Head of caudate nucleus (tissue), 42 donors: Measurements from ENCODE around the gene CTSS.
"Not testable (repeated sequence)": the region's sequence is repeated elsewhere in the genome, so short reads cannot be mapped to it uniquely, and the experiment has no call there.

Experiments used
- DNase-seq, 42 donors: peaks; one replicate each; pipeline versions ENCODE4 v3.0.0 to v3.0.0-alpha.2; 2020 to 2021; ENCODE audit warnings: mixed read lengths in 7 of 42
- intact Hi-C: fragments of 100-400 bp; cut with DNase I; formaldehyde crosslinking; loops from one replicate; pipeline ENCODE4 v1.15.0; 2022

CTSS gene

GRCh38 chr1:150765296-150765976 lies at the start of gene CTSS:
Gene CTSS (minus strand): TSS chr1:150765778. CDS start chr1:150764763, 1,015 bp downstream.
- DNase-seq: no peak

GRCh38 chr1:150813028-150813707 lies 47.6 kb upstream of the CTSS start:
- intact Hi-C loops: no loop called here
- DNase-seq: peak in 29 of 42 donors; percentile 9 to 57 (median 28)

More at GRCh38 chr1:150765296-150765976, at the start of gene CTSS:
- intact Hi-C loops: no loop called here

GRCh38 chr1:150810958-150811659 lies 45.5 kb upstream of the CTSS start:
- no peak for DNase-seq
- intact Hi-C loops: no loop called here

GRCh38 chr1:150809651-150810050 lies 44.1 kb upstream of the CTSS start:
- intact Hi-C loops: no loop called here
- DNase-seq: no peak

GRCh38 chr1:150808846-150809245 lies 43.3 kb upstream of the CTSS start:
- intact Hi-C loops: no loop called here
- DNase-seq: no peak

DNA sequence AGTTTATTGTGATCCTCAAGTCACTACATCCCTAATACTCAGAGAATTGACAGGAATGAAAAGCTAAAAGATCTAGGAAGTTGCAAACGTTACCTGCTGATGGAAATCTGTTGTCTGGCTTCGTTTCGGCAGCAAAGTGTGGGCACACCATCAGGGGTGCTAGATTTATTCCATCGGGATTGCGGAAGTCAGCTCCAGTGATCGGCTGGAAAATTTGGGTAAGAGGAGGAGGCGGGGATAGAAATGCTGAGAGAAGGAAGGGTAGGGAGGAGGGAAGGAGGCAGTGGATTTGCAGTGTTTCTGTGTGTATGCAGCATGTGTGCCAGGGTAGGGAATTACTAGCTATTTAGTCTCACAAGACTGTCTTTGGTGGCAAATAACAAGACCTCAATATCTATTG lies 42.5 kb upstream of the CTSS start, which contains the start of gene CTSK:
CTSK (minus strand) TSS at position 140 of the 400 bp plus-strand sequence. CDS start 1,455 bp downstream, outside the sequence.
- intact Hi-C loops: no loop called here
- peak in 22 of 42 donors; percentile 3 to 55 (median 24) for DNase-seq

- DNase-seq: no peak
- intact Hi-C loops: no loop called here
Observed at GRCh38 chr1:150807249-150808023, 41.9 kb upstream of the CTSS start.

DNA sequence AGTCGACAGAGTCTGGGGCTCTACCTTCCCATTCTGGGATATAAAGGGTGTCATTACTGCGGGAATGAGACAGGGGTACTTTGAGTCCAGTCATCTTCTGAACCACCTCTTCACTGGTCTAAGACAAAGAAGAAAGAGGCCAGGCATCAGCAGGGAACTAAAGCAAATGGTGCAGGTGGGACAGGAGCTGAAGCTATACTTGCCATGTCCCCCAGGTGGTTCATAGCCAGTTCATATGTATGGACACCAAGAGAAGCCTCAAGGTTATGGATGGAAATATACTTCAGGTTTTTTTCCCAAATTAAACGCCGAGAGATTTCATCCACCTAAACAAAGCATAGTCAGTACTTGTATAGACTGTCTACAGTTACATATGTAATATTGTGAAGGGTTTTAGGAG lies 40.3 kb upstream of the CTSS start:
- intact Hi-C loops: no loop called here
- DNase-seq: no peak

- intact Hi-C loops: no loop called here
- no peak for DNase-seq
Observed at GRCh38 chr1:150804671-150805070, 39.1 kb upstream of the CTSS start.

DNA sequence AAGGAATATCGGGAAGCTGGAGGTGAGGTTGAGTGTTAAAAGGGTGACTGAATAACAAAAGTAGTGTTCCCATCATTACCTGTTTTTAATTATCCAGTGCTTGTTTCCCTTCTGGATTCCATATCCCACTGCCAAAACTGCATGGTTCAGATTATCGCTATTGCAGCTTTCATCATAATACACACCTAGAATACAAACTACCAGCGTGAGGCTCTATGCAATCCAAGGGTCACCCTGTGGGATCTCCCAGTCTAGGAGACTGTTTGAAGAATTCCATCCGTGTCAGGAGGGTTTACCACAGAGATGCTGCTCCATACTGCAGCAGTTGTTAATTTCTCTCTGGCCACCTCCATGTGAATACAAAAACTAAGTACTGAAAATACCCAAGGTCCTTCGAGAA lies 33.5 kb upstream of the CTSS start:
- no peak for DNase-seq
- intact Hi-C loops: no loop called here

DNA sequence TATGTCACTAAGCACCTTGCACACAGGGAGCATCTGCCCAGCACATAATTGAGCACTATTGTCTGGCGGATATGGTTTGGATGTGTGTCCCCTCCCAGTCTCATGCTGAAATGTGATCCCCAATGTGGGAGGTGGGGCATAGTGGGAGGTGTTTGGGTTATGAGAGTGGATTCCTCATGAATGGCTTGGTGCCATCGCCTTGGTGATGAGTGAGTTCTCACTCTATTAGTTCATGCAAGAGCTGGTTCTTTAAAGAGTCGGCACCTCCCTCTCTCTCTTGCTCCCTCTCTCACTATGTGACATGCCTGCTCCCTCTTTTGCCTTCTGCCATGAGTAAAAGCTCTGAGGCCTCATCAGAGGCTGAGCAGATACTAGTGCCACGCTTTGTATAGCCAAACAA lies 32.9 kb upstream of the CTSS start:
- intact Hi-C loops: no loop called here
- no peak for DNase-seq

- no peak for DNase-seq
- intact Hi-C loops: no loop called here
Observed at GRCh38 chr1:150796374-150796773, 30.8 kb upstream of the CTSS start.

DNA sequence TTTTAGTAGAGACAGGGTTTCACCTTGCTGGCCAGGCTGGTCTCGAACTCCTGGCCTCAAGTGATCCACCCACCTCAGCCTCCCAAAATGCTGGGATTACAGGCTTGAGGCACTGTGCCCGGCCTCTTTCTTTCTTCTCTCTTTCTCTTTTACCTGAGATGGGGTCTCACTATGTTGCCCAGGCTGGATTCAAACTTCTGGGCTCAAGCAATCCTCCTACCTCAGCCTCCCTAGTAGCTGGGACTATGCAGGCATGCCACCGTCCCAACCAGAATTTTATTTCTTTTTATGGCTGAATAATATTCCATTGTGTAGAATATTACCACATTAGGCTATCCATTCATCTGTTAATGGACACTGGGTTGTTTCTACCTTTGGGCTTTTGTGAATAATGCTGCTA lies 28.2 kb upstream of the CTSS start:
- intact Hi-C loops, DNase-seq: not testable (repeated sequence)

GRCh38 chr1:150793221-150793620 lies 27.6 kb upstream of the CTSS start:
- intact Hi-C loops: no loop called here
- no peak for DNase-seq

DNA sequence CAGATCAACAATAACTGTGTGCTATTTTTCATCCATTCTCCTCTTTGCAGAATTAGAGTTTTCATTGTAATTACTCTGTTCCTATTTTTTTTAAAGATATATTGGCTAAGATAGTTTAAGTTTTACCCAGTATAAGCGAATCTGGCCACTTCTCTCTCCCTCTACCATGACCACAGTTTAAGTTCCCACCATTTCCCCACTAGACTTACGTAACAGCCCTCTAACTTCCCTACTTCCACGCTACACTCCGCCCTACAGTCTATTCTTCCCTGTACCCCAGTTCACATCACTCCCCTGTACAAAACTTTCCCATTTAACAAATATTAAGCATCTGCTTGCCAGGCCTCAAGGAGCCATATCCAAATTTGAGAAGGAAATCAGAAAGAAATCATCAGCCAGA lies 26.0 kb upstream of the CTSS start:
- DNase-seq: no peak
- intact Hi-C loops: no loop called here

DNA sequence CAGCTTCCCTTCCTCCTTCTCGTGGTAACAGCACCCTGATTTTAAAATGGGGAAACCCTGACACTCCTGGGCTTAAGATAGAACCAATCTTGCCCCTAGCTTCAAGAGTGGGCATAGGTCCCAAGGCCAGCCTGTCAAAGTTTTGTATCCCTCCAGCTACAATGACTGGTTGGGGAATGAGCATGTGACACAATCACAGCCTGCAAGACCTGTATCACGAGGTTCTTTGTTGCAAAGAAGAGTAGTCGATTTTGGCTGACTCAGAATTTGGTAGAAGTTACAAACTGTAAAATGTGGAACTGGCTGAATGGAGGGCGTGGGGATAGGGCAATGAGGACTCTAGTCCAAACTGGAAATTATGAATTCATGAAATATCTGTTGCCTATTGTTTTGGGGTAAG lies 23.8 kb upstream of the CTSS start:
- peak in 10 of 42 donors; percentile 9 to 50 (median 14) for DNase-seq
- intact Hi-C loops: no loop called here

DNA sequence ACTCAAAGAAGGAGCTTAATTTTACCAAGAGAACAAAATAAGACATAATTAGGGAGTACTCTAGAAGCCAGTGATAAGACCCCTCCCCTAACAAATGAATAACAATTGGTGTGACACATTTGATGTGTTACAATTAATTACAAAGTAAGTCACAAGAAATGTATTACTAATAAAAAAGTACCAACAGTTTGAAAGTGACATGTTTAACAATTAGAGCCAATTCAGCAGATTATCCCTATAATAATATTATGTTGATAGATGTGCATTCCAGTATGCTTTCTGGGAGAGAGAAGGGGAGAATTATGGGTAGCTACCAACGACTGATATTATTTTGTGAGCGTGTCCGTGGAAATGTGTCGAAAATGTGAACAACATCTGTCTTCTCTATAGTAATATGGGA lies 23.4 kb upstream of the CTSS start:
- intact Hi-C loops: no loop called here
- DNase-seq: no peak

GRCh38 chr1:150787455-150787854 lies 21.9 kb upstream of the CTSS start:
- no peak for DNase-seq
- intact Hi-C loops: no loop called here

GRCh38 chr1:150780510-150780909 lies 14.9 kb upstream of the CTSS start:
- no peak for DNase-seq
- intact Hi-C loops: no loop called here
